Measurements from ENCODE around the gene RANBP1.

DNA sequence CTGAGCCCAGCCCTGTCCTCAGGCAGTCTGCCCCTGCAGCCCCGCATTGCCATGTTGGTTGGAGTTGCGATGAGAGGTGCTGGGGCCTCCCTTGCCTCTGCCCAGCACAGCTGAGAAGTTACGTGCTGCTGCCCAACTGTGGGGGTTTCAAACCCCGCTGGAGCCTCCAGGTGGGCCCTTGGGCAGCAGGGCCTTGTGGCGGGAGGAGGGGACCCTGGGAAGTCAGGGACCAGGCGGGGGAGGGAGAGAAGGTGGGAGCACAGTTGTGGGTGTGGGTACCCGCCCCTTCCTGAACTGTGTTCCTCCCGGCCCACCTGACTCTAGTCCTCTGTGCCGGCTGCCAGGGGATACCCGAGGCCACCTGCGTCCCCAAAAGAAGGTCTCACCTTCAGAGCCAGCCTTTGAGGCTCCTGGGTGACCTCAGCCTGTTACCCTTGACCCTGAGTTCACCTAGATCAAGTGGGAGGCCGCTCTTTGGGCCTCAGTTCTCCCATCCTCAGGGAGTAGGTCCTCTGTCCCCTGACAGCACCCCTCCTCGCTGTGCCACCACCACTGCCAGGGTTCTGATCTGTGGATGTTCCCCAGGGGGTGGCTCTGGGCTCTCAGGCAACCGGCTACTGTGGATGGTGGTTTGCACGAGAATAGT lies 42.6 kb downstream of the RANBP1 start:
- TF ChIP-seq, protein P1, sequence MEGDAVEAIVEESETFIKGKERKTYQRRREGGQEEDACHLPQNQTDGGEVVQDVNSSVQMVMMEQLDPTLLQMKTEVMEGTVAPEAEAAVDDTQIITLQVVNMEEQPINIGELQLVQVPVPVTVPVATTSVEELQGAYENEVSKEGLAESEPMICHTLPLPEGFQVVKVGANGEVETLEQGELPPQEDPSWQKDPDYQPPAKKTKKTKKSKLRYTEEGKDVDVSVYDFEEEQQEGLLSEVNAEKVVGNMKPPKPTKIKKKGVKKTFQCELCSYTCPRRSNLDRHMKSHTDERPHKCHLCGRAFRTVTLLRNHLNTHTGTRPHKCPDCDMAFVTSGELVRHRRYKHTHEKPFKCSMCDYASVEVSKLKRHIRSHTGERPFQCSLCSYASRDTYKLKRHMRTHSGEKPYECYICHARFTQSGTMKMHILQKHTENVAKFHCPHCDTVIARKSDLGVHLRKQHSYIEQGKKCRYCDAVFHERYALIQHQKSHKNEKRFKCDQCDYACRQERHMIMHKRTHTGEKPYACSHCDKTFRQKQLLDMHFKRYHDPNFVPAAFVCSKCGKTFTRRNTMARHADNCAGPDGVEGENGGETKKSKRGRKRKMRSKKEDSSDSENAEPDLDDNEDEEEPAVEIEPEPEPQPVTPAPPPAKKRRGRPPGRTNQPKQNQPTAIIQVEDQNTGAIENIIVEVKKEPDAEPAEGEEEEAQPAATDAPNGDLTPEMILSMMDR (IDR thresholded peaks at IDR 0.05 in 4 of 5, conservative IDR thresholded peaks at IDR 0.05 in 1 of 5), result no peak
- TF ChIP-seq POLR2A (IDR thresholded peaks at IDR 0.05), result no peak

Measured in gastrocnemius medialis (tissue), 4 donors.